T-cell (primary cell): ENCODE results near the gene TLL2. TPM values are rescaled to one million over a fixed set of nuclear protein-coding genes. Genes with fewer than 3 reads are reported as not detected.

ENCODE experiments used
- ATAC-seq, 4 experiments: fragments of 200-7000 bp in 3 of 4; fragments of 150-1000 bp in 1 of 4; cut with Tn5 transposase; replicated peaks in 1 of 4; 1 replicate in 3 of 4; 2 replicates in 1 of 4; pipeline ENCODE4 v1.10.0; 2021; ENCODE audit warnings: moderate library complexity in 3 of 4, mild to moderate bottlenecking in 2 of 4, moderate number of reproducible peaks in 1 of 4
- CTCF ChIA-PET, 2 donors: fragments of 300-600 bp; sonication (Branson Sonifier 250); formaldehyde crosslinking; loops; one replicate each; lab custom pipeline; 2022; ENCODE audit warnings: antibody characterized with exemption in 2 of 2; lab: Charles Lee
- POLR2A ChIA-PET, 2 donors: fragments of 300-600 bp; sonication (Branson Sonifier 250); formaldehyde crosslinking; loops; one replicate each; lab custom pipeline; 2022; ENCODE audit warnings: antibody characterized with exemption in 2 of 2; lab: Charles Lee
- DNase-seq, 35 experiments: peaks; one replicate each; pipeline versions ENCODE4 v3.0.0 to v3.0.0-alpha.2; 2013 to 2023
- H3K27ac ChIP-seq: one replicate; pipeline ENCODE4 v1.5.1; 2013; ENCODE audit warnings: low read length
- H3K27me3 ChIP-seq, 2 experiments: replicated peaks in 1 of 2; 1 replicate in 1 of 2; 2 replicates in 1 of 2; pipeline versions ENCODE4 v1.6.1 to v1.7.0; 2013; ENCODE audit warnings: low read length in 1 of 2, mixed read lengths in 1 of 2; ENCODE audit not compliant: control insufficient read depth in 2 of 2, insufficient read depth in 2 of 2; ENCODE audit errors: extremely low read depth in 1 of 2
- H3K36me3 ChIP-seq, 2 donors: 1 replicate in 1 of 2; 2 replicates in 1 of 2; pipeline versions ENCODE4 v1.6.1 to v1.7.0; 2013; ENCODE audit warnings: low read length in 1 of 2; ENCODE audit not compliant: control insufficient read depth in 2 of 2, insufficient read depth in 1 of 2; ENCODE audit errors: extremely low read depth in 1 of 2
- H3K4me1 ChIP-seq, 2 experiments: 1 replicate in 1 of 2; 2 replicates in 1 of 2; pipeline versions ENCODE4 v1.6.1 to v1.7.0; 2013; ENCODE audit warnings: low read length in 2 of 2, mixed read lengths in 1 of 2; ENCODE audit not compliant: insufficient read depth in 2 of 2, control insufficient read depth in 1 of 2; ENCODE audit errors: extremely low read depth in 1 of 2
- H3K4me3 ChIP-seq, 2 donors: 1 replicate in 1 of 2; 2 replicates in 1 of 2; pipeline versions ENCODE4 v1.5.1 to v1.7.0; 2013; ENCODE audit warnings: mild to moderate bottlenecking in 2 of 2, low read length in 1 of 2, moderate library complexity in 1 of 2; ENCODE audit not compliant: control insufficient read depth in 1 of 2; ENCODE audit errors: extremely low read depth in 1 of 2
- H3K9me3 ChIP-seq: 2 replicates; pipeline ENCODE4 v1.7.0; 2013
- H3K27ac Mint-ChIP-seq, 2 donors: one replicate each; pipeline ENCODE4 v1.8.0; 2020 to 2021; ENCODE audit warnings: mild to moderate bottlenecking in 2 of 2, mixed read lengths in 2 of 2
- H3K27me3 Mint-ChIP-seq, 2 donors: one replicate each; pipeline ENCODE4 v1.8.0; 2021 to 2022; ENCODE audit warnings: mixed read lengths in 2 of 2
- H3K36me3 Mint-ChIP-seq: one replicate; pipeline ENCODE4 v1.8.0; 2021; ENCODE audit warnings: mixed read lengths
- H3K4me1 Mint-ChIP-seq, 3 donors: one replicate each; pipeline ENCODE4 v1.8.0; 2020 to 2022; ENCODE audit warnings: mixed read lengths in 3 of 3, mild to moderate bottlenecking in 1 of 3
- H3K4me3 Mint-ChIP-seq, 3 donors: one replicate each; pipeline ENCODE4 v1.8.0; 2020 to 2022; ENCODE audit warnings: mild to moderate bottlenecking in 3 of 3, mixed read lengths in 3 of 3, moderate library complexity in 3 of 3
- H3K9me3 Mint-ChIP-seq, 3 donors: one replicate each; pipeline ENCODE4 v1.8.0; 2020 to 2022; ENCODE audit warnings: mixed read lengths in 3 of 3
- WGBS: methylation state at CpG from one replicate; pipeline ENCODE4 v1.1.5; 2013; ENCODE audit warnings: missing lambda C conversion rate; ENCODE audit not compliant: insufficient coverage; 5-methylcytosine and 5-hydroxymethylcytosine counted together
- total RNA-seq, 35 experiments: library from RNA in 6 of 35; stranded (reverse) in 6 of 35; fragments of 120-200 nt in 1 of 35; gene quantifications; one replicate each; pipeline versions ENCODE4 v1.2.1 to v1.2.4 and lab custom pipeline; 2013 to 2026

TLL2 gene
- total RNA-seq, 5 donors from 2014 or later (not counting 1 experiment from before 2014, with no cell fraction given) = 0.15 to 0.32 (median 0.23) TPM; not detected in 2

GRCh38 chr10:96410296-96410695 lies 103.4 kb downstream of the TLL2 start:
- ChIA-PET POLR2A (no interaction called here), CTCF (no interaction called here)
- WGBS = 84% methylated on average over 5 of the region's 11 CpGs
- Histone ChIP-seq H3K27me3 (peaks cover 0 to 28% of the 10 kb centered on the region in 2 experiments), H3K36me3 (no peaks in the 10 kb centered on the region), H3K9me3 (no peaks in the 10 kb centered on the region), H3K4me3 (no peak overlapping the region), H3K4me1 (no peaks in the 10 kb centered on the region), H3K27ac (no peak overlapping the region)
- Mint-ChIP-seq H3K4me3 (no peak overlapping the region), H3K4me1 (no peaks in the 10 kb centered on the region), H3K27me3 (peaks cover 34 to 42% of the 10 kb centered on the region in 2 donors), H3K9me3 (no peaks in the 10 kb centered on the region), H3K27ac (no peak overlapping the region), H3K36me3 (no peaks in the 10 kb centered on the region)
- DNase-seq (no peak), ATAC-seq (no peak)

- no peak for DNase-seq
- no peaks in the 10 kb centered on the region for H3K36me3 Mint-ChIP-seq
- Histone ChIP-seq H3K27ac (no peak overlapping the region), H3K4me3 (no peak overlapping the region), H3K36me3 (no peaks in the 10 kb centered on the region), H3K27me3 (peaks cover 0 to 27% of the 10 kb centered on the region in 2 experiments), H3K9me3 (no peaks in the 10 kb centered on the region), H3K4me1 (no peaks in the 10 kb centered on the region)
- 40% methylated on average over 1 of the region's 1 CpG for WGBS
- H3K27ac Mint-ChIP-seq = no peak overlapping the region
- POLR2A ChIA-PET = interaction anchor here in 1 of 2 donors (0.6 kb wide), 1 partner anchor 11 kb away, joined by 3 read pairs; no protein-coding TSS in a partner anchor
- CTCF ChIA-PET = no interaction called here
- no peak for ATAC-seq
- H3K4me1 Mint-ChIP-seq = no peaks in the 10 kb centered on the region
- H3K27me3 Mint-ChIP-seq = peaks cover 34 to 44% of the 10 kb centered on the region in 2 donors
- H3K9me3 Mint-ChIP-seq = no peaks in the 10 kb centered on the region
- no peak overlapping the region for H3K4me3 Mint-ChIP-seq
These were observed 105.5 kb downstream of the TLL2 start for GRCh38 chr10:96408201-96408600.

DNA sequence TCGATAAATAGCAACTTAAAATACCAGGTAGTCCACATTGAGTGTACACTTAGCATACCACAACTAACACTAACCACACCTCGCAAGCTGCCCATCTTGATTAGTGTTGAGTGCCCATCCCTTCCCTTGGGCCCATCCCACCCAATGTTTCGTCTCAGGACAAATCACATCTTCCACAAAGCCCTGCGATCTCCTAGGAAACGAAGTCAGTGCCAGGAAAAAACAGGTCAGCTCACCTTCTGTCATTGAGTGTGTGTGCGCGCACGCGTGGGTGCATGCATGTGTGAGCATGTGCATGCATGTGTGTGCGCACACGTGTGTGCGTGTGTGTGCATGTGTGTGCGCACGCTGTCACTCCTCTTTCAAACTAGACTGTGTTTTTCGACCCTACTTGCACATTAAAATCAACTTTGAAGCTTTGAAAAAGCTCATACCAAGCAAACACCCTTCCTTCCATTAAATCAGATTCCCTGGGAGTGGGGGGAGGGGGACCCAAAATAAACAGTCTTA lies 106.1 kb downstream of the TLL2 start:
- no peaks in the 10 kb centered on the region for H3K36me3 Mint-ChIP-seq
- Histone ChIP-seq H3K4me1 (no peaks in the 10 kb centered on the region), H3K4me3 (no peak overlapping the region), H3K27me3 (peaks cover 0 to 25% of the 10 kb centered on the region in 2 experiments), H3K9me3 (no peaks in the 10 kb centered on the region), H3K36me3 (no peaks in the 10 kb centered on the region), H3K27ac (no peak overlapping the region)
- 93% methylated on average over 3 of the region's 15 CpGs for WGBS
- ChIA-PET POLR2A (no interaction called here), CTCF (no interaction called here)
- H3K4me1 Mint-ChIP-seq = no peaks in the 10 kb centered on the region
- ATAC-seq = no peak
- H3K27me3 Mint-ChIP-seq = peaks cover 35 to 40% of the 10 kb centered on the region in 2 donors
- no peak for DNase-seq
- no peak overlapping the region for H3K27ac Mint-ChIP-seq
- H3K9me3 Mint-ChIP-seq = no peaks in the 10 kb centered on the region
- no peak overlapping the region for H3K4me3 Mint-ChIP-seq

GRCh38 chr10:96406091-96406490 lies 107.6 kb downstream of the TLL2 start:
- Histone ChIP-seq H3K4me3 (no peak overlapping the region), H3K27me3 (peaks cover 0 to 29% of the 10 kb centered on the region in 2 experiments), H3K9me3 (no peaks in the 10 kb centered on the region), H3K4me1 (no peaks in the 10 kb centered on the region), H3K27ac (no peak overlapping the region), H3K36me3 (no peaks in the 10 kb centered on the region)
- Mint-ChIP-seq H3K36me3 (no peaks in the 10 kb centered on the region), H3K27me3 (peaks cover 27 to 44% of the 10 kb centered on the region in 2 donors), H3K27ac (no peak overlapping the region), H3K9me3 (no peaks in the 10 kb centered on the region), H3K4me3 (no peak overlapping the region), H3K4me1 (no peaks in the 10 kb centered on the region)
- CTCF ChIA-PET = no interaction called here
- no peak for DNase-seq
- 69% methylated on average over 5 of the region's 5 CpGs for WGBS
- POLR2A ChIA-PET = no interaction called here
- peak in 1 of 4 experiments; percentile 26 for ATAC-seq

- Mint-ChIP-seq H3K27ac (no peak overlapping the region), H3K4me3 (no peak overlapping the region), H3K9me3 (no peaks in the 10 kb centered on the region), H3K36me3 (no peaks in the 10 kb centered on the region), H3K27me3 (peaks cover 30 to 50% of the 10 kb centered on the region in 2 donors), H3K4me1 (no peaks in the 10 kb centered on the region)
- Histone ChIP-seq H3K4me3 (no peak overlapping the region), H3K36me3 (no peaks in the 10 kb centered on the region), H3K4me1 (no peaks in the 10 kb centered on the region), H3K9me3 (no peaks in the 10 kb centered on the region), H3K27me3 (peaks cover 0 to 24% of the 10 kb centered on the region in 2 experiments), H3K27ac (no peak overlapping the region)
- CTCF ChIA-PET = interaction anchor here in 1 of 2 donors (0.6 to 1.5 kb wide), 2 partner anchors 28 to 622 kb away, joined by 3 read pairs; no protein-coding TSS in a partner anchor
- POLR2A ChIA-PET = no interaction called here
- ATAC-seq (no peak), DNase-seq (no peak)
- 65% methylated on average over 14 of the region's 16 CpGs for WGBS
These were observed 111.1 kb downstream of the TLL2 start for GRCh38 chr10:96402417-96403305.

DNA sequence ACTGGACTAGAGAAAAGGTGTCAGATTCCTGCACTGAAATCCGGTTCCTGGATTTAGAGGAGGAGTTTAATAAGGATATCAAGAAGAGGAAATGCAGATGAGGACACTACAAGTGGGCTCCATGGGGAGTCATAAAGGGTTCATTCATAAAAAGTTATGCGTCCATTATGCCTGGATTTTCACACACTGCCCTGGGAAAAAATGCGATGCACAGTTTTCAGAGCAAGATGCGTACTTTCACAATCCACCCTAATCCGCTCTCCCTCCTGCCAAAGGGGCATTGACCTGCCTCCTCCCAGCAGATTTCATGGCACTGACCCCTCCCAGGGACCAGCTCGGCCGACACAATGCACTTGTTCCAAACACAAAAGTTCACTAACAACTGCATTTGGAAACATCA lies 112.7 kb downstream of the TLL2 start:
- Mint-ChIP-seq H3K27me3 (peaks cover 20 to 41% of the 10 kb centered on the region in 2 donors), H3K4me3 (no peak overlapping the region), H3K4me1 (peaks cover 0 to 3% (median 2%) of the 10 kb centered on the region in 3 donors), H3K9me3 (no peaks in the 10 kb centered on the region), H3K36me3 (no peaks in the 10 kb centered on the region), H3K27ac (no peak overlapping the region)
- CTCF ChIA-PET = no interaction called here
- H3K9me3 ChIP-seq = no peaks in the 10 kb centered on the region
- DNase-seq (no peak), ATAC-seq (no peak)
- H3K36me3 ChIP-seq = no peaks in the 10 kb centered on the region
- POLR2A ChIA-PET = no interaction called here
- WGBS = 72% methylated on average over 7 of the region's 7 CpGs
- no peak overlapping the region for H3K27ac ChIP-seq
- H3K27me3 ChIP-seq = peaks cover 0 to 27% of the 10 kb centered on the region in 2 experiments
- peaks cover 0 to 3% of the 10 kb centered on the region in 2 experiments for H3K4me1 ChIP-seq
- H3K4me3 ChIP-seq = no peak overlapping the region
